Naive thymus-derived CD8-positive, alpha-beta T cell (primary cell): ENCODE measurements around the gene RNF220. TPM values are rescaled to one million over a fixed set of nuclear protein-coding genes. Genes with fewer than 3 reads are reported as not detected.

ENCODE experiments used
- ATAC-seq, 2 donors: fragments of 150-1000 bp; cut with Tn5 transposase in 1 of 2; sonication (Bioruptor Pico), chemical (Tn5 transposase) in 1 of 2; 1 replicate in 1 of 2; 2 replicates in 1 of 2; pipeline ENCODE4 v1.10.0; 2021; ENCODE audit warnings: mild to moderate bottlenecking in 2 of 2, moderate library complexity in 2 of 2
- POLR2A ChIA-PET: fragments of 350-600 bp; sonication (Branson Sonifier 250); formaldehyde crosslinking; loops from one replicate; lab custom pipeline; 2021; ENCODE audit warnings: antibody characterized with exemption; lab: Charles Lee
- DNase-seq, 10 donors: peaks; one replicate each; pipeline versions ENCODE4 v3.0.0 to v3.0.0-alpha.2; 2020 to 2022
- H3K27ac Mint-ChIP-seq, 10 donors: one replicate each; pipeline ENCODE4 v1.8.0; 2020 to 2022; ENCODE audit warnings: mild to moderate bottlenecking in 10 of 10, mixed read lengths in 10 of 10, moderate library complexity in 4 of 10, inconsistent platforms in 1 of 10
- H3K27me3 Mint-ChIP-seq, 5 donors: one replicate each; pipeline ENCODE4 v1.8.0; 2021 to 2022; ENCODE audit warnings: mixed read lengths in 5 of 5
- H3K36me3 Mint-ChIP-seq, 3 donors: one replicate each; pipeline ENCODE4 v1.8.0; 2020 to 2022; ENCODE audit warnings: mixed read lengths in 3 of 3, mild to moderate bottlenecking in 2 of 3, inconsistent platforms in 1 of 3
- H3K4me1 Mint-ChIP-seq, 4 donors: one replicate each; pipeline ENCODE4 v1.8.0; 2021 to 2022; ENCODE audit warnings: mixed read lengths in 4 of 4
- H3K4me3 Mint-ChIP-seq, 10 donors: one replicate each; pipeline ENCODE4 v1.8.0; 2020 to 2022; ENCODE audit warnings: mild to moderate bottlenecking in 10 of 10, mixed read lengths in 10 of 10, moderate library complexity in 6 of 10, inconsistent platforms in 1 of 10
- H3K9me3 Mint-ChIP-seq, 9 donors: one replicate each; pipeline ENCODE4 v1.8.0; 2020 to 2022; ENCODE audit warnings: mixed read lengths in 9 of 9, mild to moderate bottlenecking in 3 of 9, inconsistent platforms in 1 of 9, moderate library complexity in 1 of 9
- polyA plus RNA-seq, 3 donors: library from polyadenylated mRNA; unstranded; fragments of 300-500 nt; fragmentation: Illumina TruSeq; gene quantifications; one replicate each; pipeline ENCODE4 v1.2.3, GENCODE V29; 2021
- total RNA-seq, 8 experiments: library from RNA in 2 of 8; stranded (reverse) in 2 of 8; gene quantifications; one replicate each; pipeline ENCODE4 v1.2.3 and lab custom pipeline; 2021 to 2026

Gene RNF220
- total and polyA plus RNA-seq, 5 experiments from 2014 or later = 62.2 to 129 (median 103) TPM

DNA sequence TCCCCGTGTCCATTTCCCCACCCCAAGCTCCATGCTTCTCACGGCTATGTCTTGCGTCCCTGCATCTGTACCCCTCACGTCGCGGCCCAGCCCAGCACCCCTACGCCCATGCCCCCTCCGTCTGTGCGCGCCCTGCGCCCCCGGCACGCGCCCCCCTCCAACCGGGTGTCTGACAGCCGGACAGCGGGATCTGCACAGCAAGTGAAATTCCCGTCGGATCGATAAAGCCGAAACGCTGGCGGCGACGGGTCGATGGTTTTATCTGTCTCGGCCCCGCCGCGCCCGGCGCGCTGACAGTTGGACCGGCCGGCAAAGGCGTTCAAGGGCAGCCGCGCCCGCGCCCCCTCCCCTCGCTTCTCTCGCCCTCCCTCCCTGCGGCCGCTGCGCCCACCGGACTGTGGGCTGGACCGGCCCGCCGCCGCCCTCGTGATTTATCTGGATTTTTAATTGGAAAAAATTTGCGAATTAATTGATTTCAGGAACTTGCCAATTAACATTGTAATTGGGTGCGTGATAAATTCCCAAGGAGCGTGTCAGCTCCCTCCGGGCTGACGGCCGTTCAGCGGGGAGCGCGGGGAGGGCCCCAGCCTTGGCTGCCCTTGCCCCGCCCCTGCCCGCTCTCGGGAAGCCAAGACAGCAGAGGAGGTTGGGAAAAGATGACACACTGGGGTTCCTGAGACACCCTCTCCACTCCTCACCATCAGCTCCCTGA lies 212.1 kb downstream of the RNF220 start:
- Mint-ChIP-seq H3K9me3 (no peaks in the 10 kb centered on the region), H3K4me3 (no peak overlapping the region), H3K4me1 (no peaks in the 10 kb centered on the region), H3K27me3 (peaks cover 0 to 1% (median 0%) of the 10 kb centered on the region in 5 donors), H3K27ac (peak overlapping the region in 1 of 10 donors; percentile 32), H3K36me3 (no peaks in the 10 kb centered on the region)
- DNase-seq (no peak), ATAC-seq (no peak)
- POLR2A ChIA-PET = interaction anchor here (0.9 to 1.3 kb wide), 2 partner anchors 14 to 19 kb away, joined by 3 read pairs; no protein-coding TSS in a partner anchor

DNA sequence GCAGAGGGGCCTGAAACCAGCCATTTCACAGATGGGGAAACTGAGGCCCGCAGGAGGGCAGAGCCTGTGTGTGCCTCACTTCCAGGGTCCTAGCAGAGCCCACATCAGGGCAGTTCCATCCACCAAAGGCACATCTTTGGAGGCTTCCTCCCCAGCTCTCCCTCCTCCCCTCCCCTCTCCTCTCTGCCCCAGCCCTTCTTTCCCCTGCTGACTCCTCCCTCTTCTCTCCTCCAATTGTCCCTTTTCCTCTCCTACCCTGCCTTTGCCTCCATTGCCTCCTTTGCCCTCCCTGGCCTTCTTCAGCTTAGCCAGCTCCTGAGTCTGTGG lies 212.6 kb downstream of the RNF220 start:
- no peaks in the 10 kb centered on the region for H3K36me3 Mint-ChIP-seq
- no peaks in the 10 kb centered on the region for H3K4me1 Mint-ChIP-seq
- H3K27me3 Mint-ChIP-seq = peaks cover 0 to 1% (median 0%) of the 10 kb centered on the region in 5 donors
- no peaks in the 10 kb centered on the region for H3K9me3 Mint-ChIP-seq
- H3K4me3 Mint-ChIP-seq = no peak overlapping the region
- no peak for DNase-seq
- no peak for ATAC-seq
- POLR2A ChIA-PET = interaction anchor here (1.8 kb wide), 1 partner anchor 14 kb away, joined by 5 read pairs; no protein-coding TSS in a partner anchor
- no peak overlapping the region for H3K27ac Mint-ChIP-seq

DNA sequence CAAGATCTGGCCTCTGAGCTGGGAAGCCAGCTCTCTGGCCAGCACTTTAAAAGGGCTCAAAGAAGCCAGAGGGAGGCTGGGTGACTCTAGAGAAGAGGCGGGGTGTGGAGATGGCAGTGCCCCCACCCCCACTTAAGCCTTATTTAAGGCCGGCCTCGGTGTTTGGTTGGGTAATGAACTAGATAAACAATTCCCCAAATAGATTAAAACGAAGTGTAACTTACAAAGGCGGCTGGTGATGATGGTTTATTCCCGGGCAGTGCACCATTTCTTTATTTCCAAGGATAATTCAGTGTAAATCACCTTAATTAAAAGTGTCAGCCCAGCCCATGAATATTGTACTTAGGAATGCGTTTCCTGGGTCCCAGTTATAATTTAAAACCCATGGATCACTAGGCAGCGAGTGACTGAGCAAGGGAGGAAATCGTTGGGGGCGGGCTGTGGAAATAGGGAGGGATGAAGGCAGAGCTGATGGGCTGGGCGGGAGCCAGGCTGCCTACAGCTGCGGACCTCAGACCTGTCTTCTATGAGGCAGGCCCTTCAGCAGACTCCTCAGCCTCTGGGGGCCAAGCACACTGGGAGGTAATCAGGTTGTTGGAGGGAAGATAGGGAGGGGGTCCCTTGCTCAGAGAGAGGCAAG lies 214.3 kb downstream of the RNF220 start:
- H3K27ac Mint-ChIP-seq = peak overlapping the region in 2 of 10 donors; percentile 52 to 76
- H3K27me3 Mint-ChIP-seq = peaks cover 0 to 1% (median 0%) of the 10 kb centered on the region in 5 donors
- POLR2A ChIA-PET = interaction anchor here (1.8 kb wide), 1 partner anchor 13 kb away, joined by 5 read pairs; no protein-coding TSS in a partner anchor
- H3K36me3 Mint-ChIP-seq = no peaks in the 10 kb centered on the region
- no peak overlapping the region for H3K4me3 Mint-ChIP-seq
- no peaks in the 10 kb centered on the region for H3K4me1 Mint-ChIP-seq
- H3K9me3 Mint-ChIP-seq = no peaks in the 10 kb centered on the region
- DNase-seq (no peak), ATAC-seq (no peak)

DNA sequence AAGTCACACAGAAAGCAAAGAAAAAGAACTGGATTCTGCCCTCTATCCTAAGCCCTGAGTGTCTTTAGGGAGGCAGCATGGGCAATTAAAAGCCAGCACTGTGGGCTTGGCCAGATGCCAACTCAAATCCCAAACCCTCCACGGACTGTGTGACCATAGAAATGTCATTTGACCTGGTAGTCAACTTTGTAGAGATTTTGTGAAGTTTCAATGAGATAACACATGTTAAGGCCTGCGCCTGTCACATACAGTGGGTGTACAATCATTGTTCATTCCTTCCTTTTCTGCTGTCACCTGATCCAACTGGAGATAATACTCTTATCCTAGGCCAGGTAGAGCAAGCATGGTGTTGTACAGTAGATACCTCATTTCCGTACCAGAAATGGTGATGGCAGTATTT lies 215.0 kb downstream of the RNF220 start:
- POLR2A ChIA-PET = interaction anchor here (1.0 kb wide), 1 partner anchor 12 kb away, joined by 3 read pairs; no protein-coding TSS in a partner anchor
- H3K27ac Mint-ChIP-seq = peak overlapping the region in 1 of 10 donors; percentile 52
- H3K36me3 Mint-ChIP-seq = no peaks in the 10 kb centered on the region
- no peak overlapping the region for H3K4me3 Mint-ChIP-seq
- DNase-seq (no peak), ATAC-seq (no peak)
- H3K4me1 Mint-ChIP-seq = no peaks in the 10 kb centered on the region
- H3K9me3 Mint-ChIP-seq = no peaks in the 10 kb centered on the region
- H3K27me3 Mint-ChIP-seq = peaks cover 0 to 1% (median 0%) of the 10 kb centered on the region in 5 donors

DNA sequence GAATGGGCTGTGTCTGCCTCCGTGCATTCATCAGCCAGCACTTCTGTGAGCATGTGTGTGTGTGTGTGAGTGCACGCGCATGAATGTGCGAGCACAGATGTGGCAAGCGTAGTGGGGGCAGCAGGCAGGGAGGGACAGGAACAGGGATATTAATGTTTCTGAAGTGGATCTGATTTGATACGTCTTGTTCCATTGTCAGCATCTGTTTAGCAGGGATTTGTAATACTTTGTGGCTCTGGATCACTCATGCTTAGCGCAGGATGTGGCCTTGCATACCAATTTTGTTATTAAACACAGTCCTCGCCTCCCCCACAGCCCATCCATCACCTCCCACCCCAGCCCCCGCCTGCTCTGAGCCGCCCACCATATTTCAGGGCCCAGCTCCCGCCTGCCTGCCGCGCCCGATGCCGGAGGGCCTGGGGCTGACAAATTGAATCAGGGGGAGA lies 216.8 kb downstream of the RNF220 start:
- no peaks in the 10 kb centered on the region for H3K4me1 Mint-ChIP-seq

DNA sequence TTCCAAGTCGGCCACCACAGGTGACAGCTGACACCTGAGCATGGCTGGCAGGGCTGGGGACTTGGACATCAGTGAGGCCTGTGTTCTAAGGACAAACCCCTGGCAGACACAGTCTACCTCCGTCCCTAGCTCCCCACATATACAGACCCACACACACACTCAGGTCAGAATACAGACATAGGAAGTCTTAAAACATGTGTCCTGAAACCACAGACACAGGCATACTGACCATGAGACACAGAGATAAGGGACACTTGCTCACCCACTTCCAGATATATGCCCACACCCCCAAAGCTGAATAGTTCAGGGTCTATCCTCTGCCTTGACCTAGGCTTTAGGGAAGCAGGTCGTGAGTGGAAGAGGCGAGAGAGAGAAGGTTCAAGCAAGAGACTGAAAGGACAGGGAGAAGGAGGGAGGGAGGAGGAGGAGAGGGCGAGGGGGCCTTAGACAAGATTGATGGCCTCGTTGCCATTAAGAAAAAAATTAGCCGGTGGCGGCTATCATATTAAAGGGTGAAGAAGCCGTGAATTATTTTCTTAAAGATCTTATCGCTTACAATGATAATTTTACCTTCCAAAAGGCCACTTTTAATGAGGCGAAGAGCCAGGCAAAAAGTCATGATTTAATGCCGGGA lies 219.3 kb downstream of the RNF220 start:
- H3K27ac Mint-ChIP-seq = no peak overlapping the region
- no peak for ATAC-seq
- H3K4me1 Mint-ChIP-seq = no peaks in the 10 kb centered on the region
- no peaks in the 10 kb centered on the region for H3K9me3 Mint-ChIP-seq
- H3K27me3 Mint-ChIP-seq = no peaks in the 10 kb centered on the region
- no peak for DNase-seq
- H3K4me3 Mint-ChIP-seq = no peak overlapping the region
- H3K36me3 Mint-ChIP-seq = no peaks in the 10 kb centered on the region
- POLR2A ChIA-PET = no interaction called here

More for the DNA sequence above, 216.8 kb downstream of the RNF220 start:
- Mint-ChIP-seq H3K9me3 (no peaks in the 10 kb centered on the region), H3K36me3 (no peaks in the 10 kb centered on the region), H3K27ac (peak overlapping the region in 1 of 10 donors; percentile 24), H3K27me3 (peaks cover 0 to 1% (median 0%) of the 10 kb centered on the region in 5 donors), H3K4me3 (no peak overlapping the region)
- DNase-seq = no peak
- no peak for ATAC-seq
- POLR2A ChIA-PET = no interaction called here

DNA sequence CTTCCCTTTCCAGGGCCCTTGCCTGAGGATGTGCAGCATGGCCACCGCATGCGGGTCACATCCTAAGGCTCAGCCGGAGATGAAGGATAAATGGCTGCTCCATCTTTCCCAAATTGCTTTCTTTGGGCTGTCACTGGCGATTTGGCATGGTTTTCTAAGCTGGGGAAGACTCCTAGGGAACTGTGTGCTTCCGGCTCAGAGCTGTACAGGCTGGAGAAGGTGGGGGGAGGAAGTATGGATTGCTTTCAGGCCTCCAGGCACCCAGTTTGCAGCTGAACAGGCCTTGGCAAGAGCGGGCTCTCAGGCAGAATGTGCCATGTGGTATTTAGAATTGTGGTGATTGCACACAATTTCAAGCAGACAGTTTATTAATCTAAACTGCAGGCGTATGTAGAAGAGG lies 220.3 kb downstream of the RNF220 start:
- H3K36me3 Mint-ChIP-seq = no peaks in the 10 kb centered on the region
- POLR2A ChIA-PET = no interaction called here

DNA sequence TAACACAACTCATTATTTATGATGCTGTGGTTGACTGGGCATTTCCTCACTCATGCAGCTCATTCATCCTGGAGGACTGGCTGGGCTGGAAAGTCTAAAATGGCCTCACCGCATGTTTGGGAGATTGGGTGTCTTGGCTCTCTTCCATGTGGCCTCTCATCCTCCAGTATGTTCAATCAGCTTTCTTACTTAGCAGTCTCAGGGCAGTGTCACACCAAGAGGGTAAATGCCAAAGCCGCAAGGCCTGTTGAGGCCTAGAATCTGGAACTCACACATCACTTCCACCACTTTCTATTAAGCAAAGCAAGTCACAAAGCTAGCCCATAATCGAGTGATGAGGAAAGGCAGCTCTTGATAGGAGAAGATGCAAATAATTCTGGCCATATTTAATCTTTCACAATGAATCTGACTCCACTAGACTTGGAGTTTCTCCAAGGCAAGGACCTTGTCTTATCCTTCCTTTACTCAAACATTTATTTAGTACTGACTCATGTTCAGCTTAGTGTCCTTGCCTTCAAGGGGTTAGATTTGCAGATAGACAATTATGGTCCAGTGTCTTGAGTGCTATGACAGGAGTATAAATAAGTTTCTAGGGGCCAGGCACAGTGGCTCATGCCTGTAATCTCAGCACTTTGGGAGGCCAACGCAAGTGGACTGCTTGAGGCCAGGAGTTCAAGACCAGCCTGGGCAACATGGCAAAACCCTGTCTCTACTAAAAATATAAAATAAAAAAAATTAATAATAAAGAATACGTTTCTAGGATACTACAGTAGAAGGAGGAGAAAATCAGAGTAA lies 224.1 kb downstream of the RNF220 start:
- Mint-ChIP-seq H3K27me3 (no peaks in the 10 kb centered on the region), H3K36me3 (peaks cover 0 to 6% (median 0%) of the 10 kb centered on the region in 3 donors), H3K9me3 (peaks cover 0 to 13% (median 0%) of the 10 kb centered on the region in 9 donors), H3K27ac (peak overlapping the region in 1 of 10 donors; percentile 1), H3K4me3 (no peak overlapping the region), H3K4me1 (peaks cover 14 to 32% (median 29%) of the 10 kb centered on the region in 4 donors)
- ATAC-seq (no peak), DNase-seq (no peak)
- POLR2A ChIA-PET = no interaction called here

More for the DNA sequence above, 220.3 kb downstream of the RNF220 start:
- Mint-ChIP-seq H3K27me3 (no peaks in the 10 kb centered on the region), H3K27ac (no peak overlapping the region), H3K9me3 (peaks cover 0 to 3% (median 0%) of the 10 kb centered on the region in 9 donors), H3K4me1 (peaks cover 0 to under 1% (median 0%) of the 10 kb centered on the region in 4 donors), H3K4me3 (no peak overlapping the region)
- DNase-seq = no peak
- ATAC-seq = no peak

DNA sequence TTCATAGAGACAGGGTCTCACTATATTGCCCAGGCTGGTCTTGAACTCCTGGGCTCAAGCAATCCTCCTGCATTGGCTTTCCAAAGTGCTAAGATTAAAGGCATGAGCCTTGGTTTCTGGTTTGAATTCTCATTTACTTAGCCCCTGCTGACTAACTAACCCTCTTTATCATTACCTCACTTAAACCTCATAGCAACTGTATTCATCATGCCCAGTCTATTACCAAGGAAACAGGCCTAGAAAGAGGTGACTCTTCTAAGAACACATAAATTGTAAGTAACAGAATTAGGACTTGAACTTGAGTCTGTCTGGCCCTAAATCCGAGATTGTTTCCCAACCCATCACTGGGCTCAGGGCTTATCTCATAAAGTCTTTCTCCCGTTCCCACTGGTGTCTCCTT lies 225.1 kb downstream of the RNF220 start:
- Mint-ChIP-seq H3K27ac (peak overlapping the region; percentile 96 to 99 (median 98)), H3K4me3 (peak overlapping the region in 7 of 10 donors; percentile 88 to 94 (median 91)), H3K9me3 (peaks cover 0 to 13% (median 0%) of the 10 kb centered on the region in 9 donors), H3K27me3 (no peaks in the 10 kb centered on the region), H3K36me3 (peaks cover 0 to 16% (median 0%) of the 10 kb centered on the region in 3 donors), H3K4me1 (peaks cover 23 to 41% (median 39%) of the 10 kb centered on the region in 4 donors)
- POLR2A ChIA-PET = interaction anchor here (2.2 to 2.6 kb wide), 2 partner anchors 43 to 274 kb away, joined by 9 to 32 read pairs; partner anchors contain the start of genes ARMH1, ERI3 and TMEM53
- no peak for DNase-seq
- ATAC-seq = no peak

DNA sequence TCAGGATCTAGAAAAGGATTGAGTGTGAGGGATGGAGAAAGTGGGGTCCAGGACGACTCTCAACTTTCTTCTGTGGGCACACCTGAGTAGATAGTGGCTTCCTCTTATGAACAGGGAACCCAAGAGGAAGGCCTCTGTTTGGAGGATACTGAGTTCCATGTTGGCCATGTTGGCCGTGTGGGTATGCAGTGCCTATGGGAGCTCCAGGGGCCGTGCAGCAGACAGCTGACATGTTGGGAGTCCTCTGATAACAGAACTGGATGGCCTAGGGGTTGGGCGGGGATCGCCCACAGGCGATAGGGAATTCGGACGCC lies 226.2 kb downstream of the RNF220 start:
- Mint-ChIP-seq H3K4me3 (peak overlapping the region; percentile 88 to 94 (median 92)), H3K27ac (peak overlapping the region; percentile 96 to 99 (median 98)), H3K4me1 (peaks cover 25 to 53% (median 46%) of the 10 kb centered on the region in 4 donors), H3K36me3 (peaks cover 0 to 27% (median 0%) of the 10 kb centered on the region in 3 donors), H3K27me3 (no peaks in the 10 kb centered on the region), H3K9me3 (peaks cover 0 to 13% (median 0%) of the 10 kb centered on the region in 9 donors)
- ATAC-seq (peak; percentile 31), DNase-seq (peak in 1 of 10 donors; percentile 5)
- POLR2A ChIA-PET = interaction anchor here (0.6 to 2.9 kb wide), 27 partner anchors 8 to 981 kb away, joined by 3 to 32 read pairs (median 5); partner anchors contain the start of genes ARMH1, CCDC163, DMAP1 and ERI3

DNA sequence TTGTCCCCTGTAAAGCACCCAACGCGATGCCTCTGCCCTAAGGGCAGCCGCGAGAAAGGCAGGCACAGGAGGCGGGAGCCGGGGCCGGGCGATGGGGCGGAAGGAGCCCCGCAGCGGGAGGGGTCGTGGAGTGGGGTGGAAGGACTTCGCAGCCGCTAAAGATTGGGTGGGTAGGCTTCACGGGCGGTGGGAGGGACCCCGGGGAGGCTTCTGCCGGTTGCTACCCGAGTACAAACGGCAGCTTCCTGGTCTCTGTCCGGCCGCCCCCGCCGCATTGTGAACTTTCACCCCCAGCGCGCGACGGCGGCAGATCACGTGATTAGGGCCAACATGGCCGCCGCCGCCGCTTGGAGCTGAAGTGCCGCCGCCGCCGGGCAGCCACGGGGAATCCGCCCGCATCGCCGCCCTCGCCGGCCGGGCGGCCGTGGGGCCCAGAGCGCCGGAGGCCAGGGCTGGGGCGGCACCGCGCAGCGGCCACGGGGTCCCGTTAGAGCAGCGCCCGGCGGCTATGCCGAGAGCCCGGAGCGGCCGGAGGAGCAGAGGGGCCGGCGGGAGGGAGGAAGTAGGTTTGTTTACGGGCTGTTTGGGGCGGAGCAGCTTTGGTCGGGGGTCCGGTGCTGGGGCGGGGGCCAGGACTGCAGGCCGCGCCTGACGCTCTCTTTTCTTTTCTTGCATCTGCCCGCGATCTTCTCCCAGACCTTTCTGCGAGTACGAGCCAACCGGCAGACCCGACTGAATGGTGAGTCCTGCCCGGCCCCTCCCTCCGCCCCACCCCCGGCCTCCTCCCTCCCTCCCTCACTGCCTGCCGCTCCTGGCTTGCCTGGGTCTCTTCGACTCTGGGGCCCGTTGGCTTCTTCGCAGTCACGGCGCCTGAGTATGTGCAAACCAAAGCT lies 226.8 kb downstream of the RNF220 start:
- POLR2A ChIA-PET = interaction anchor here (0.6 to 2.9 kb wide), 30 partner anchors 9 to 982 kb away, joined by 3 to 32 read pairs (median 5); partner anchors contain the start of genes ARMH1, CCDC163, DMAP1 and ERI3
- peak; percentile 77 to 78 for ATAC-seq
- peak; percentile 79 to 94 (median 86) for DNase-seq
- Mint-ChIP-seq H3K27me3 (no peaks in the 10 kb centered on the region), H3K4me1 (peaks cover 25 to 53% (median 48%) of the 10 kb centered on the region in 4 donors), H3K9me3 (peaks cover 0 to 13% (median 0%) of the 10 kb centered on the region in 9 donors), H3K36me3 (peaks cover 0 to 33% (median 0%) of the 10 kb centered on the region in 3 donors), H3K27ac (peak overlapping the region; percentile 96 to 99 (median 98)), H3K4me3 (peak overlapping the region; percentile 90 to 96 (median 92))
